Ramos (cell line): ENCODE measurements around the gene TRABD2B.

Experiments
- in situ Hi-C: fragments of 300-500 bp; cut with MboI; formaldehyde crosslinking; loops from one replicate; pipeline ENCODE4 v1.14.3; 2022; ENCODE audit warnings: low sequenced_read_pairs; ENCODE audit not compliant: unreplicated experiment

TRABD2B gene

DNA sequence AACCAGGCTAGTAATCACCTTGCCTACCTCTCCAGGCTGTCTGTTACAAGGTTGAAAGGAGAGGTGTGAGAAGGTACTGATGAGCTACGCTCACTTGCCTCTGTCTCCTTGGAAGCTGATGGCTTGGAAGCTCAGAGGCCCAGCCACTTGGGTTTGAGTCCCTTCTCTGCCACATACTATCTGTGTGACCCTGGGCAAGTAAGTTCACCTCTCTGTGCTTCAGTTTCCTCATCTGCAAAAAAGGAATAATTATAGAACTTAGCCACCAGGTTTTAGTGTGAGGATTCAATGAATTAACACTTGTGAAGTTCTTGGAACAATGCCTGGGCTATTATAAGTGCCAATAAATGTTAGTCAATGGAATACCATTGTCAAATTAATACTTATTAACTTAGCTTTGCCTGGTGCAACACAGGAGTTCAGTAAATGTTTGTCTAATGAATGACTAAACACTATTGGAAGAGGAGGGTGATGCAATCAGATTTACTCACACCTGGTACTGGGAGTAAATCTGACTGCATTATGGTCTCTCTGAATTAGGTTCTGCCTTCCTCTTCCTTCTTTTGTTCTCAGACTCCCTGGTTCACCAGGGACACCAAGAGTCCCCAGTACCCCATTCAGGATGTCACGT lies 55.5 kb downstream of the TRABD2B start:
- in situ Hi-C loops: no loop called here

DNA sequence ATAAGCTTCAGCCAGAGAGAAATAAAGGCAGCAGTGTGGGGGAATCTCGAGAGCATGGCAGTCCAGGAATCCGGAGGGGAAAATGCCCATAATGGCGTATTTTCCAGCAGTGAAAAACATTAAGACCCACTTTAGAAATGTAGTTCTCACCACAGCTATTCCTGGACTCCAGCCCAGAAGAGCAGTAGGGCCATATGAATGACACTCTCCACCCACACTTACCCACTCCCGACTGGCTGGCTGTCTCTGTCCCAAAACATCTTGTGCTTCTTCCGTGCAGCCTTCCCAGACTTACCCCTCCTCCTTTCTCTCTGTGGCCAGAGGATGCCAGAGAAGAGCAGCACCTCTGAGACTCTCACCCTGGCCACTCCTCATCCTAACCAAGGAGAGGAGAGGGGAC lies 56.4 kb downstream of the TRABD2B start:
- in situ Hi-C loops: no loop called here

DNA sequence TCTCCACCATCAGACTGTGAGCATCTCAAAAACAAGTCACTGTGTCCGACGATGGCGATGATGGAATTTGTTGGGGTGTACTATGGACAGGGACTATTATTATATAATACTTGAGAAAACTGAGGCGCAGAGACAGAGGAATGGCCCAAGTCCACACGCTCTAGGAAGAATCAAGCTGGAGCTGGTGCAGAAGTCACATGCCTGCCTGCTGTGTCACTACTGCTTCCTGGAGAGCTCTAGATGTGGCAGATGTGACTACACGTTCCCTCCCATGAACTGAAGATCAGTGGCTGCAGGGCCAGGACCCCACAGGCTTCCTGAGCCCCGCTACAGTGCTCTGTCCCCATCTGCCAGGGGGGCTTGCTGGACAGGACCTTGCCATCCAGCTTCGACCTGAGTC lies 56.9 kb downstream of the TRABD2B start:
- in situ Hi-C loops: no loop called here

DNA sequence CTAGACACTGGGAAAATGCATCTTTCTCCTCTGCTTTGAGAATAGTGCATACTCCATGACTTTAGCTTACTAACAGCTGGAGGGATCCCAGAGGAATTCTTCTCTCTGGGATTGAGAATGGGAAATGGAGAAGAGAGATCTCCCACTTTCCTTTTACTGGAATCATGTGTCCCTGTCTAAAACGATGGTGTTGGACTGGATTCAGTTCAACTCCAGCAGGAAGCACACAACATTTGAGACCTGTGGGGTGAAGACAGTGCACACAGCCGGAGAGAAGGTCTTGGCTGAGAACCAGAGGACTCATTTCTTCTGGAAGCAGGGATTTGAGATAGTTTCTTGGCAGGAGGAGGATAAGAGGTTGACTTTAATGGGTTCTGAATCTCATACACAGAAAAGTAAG lies 58.7 kb downstream of the TRABD2B start:
- in situ Hi-C loops: no loop called here

DNA sequence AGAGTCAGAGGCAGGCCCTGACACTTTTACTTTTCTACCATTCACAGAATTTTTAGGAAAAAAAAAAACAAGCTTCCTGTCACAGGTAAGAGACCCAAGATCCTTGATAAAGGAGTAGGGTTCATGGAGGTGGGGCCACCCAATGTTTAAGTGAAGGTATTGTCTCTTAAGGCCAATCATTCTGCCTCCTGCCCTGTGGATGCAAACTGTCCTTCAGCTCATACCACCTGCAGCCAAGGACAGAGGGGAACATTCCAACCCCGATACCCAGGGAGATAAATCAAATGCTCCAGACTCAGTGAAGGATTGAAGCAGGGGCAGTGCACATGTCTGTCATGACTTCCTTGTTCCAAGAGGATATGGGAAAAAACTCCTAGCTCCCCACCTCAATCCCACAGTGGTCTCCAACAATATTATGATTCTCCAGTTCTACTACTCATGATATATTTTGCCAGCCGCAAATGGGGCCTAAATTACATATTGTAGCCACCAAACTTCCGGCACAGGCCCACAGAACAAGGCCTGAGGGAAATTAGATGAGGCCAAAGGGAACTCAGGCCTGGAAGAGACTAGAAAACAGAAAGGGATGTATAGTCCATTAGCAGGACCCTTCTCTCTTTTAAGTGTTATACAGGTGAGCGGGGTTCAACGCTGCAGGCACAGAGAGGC lies 59.5 kb downstream of the TRABD2B start:
- in situ Hi-C loops: no loop called here

DNA sequence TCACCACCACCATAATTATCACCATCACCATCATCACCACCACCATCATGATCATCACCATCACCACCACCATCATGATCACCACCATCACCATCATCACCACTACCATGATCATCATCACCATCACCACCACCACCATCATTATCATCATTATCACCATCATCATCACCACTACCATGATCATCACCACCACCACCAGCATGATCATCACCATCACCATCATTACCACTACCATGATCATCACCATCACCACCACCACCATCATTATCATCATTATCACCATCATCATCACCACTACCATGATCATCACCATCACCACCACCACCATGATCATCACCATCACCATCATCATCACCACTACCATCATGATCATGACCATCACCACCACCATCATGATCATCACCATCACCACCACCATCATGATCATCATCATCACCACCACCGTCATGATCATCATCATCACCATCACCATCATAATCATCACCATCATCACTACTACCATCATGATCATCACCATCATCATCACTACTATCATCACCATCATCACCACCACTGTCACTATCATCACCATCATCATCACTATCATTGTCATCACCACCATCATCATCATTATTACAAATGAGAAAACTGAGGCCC lies 60.2 kb downstream of the TRABD2B start:
- in situ Hi-C loops: no loop called here

DNA sequence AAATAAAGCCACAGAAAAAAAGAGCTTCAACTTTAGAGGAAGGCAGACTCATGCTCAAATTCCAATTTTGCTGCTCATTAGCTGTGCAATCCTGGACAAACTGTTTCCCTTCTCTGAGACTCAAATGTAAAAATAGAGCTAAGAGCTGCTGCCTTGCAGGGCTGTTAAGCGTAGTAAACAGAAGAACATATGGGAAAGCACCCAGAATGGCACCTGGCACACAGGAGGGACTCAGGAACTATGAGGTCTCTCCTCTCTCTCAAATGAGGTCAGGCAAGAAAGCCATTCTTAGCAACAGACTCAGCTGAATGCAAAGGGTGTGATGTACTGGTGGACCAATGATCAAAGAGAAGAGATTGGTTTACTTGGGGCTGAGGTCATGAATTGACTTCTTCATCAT lies 61.3 kb downstream of the TRABD2B start:
- in situ Hi-C loops: no loop called here

DNA sequence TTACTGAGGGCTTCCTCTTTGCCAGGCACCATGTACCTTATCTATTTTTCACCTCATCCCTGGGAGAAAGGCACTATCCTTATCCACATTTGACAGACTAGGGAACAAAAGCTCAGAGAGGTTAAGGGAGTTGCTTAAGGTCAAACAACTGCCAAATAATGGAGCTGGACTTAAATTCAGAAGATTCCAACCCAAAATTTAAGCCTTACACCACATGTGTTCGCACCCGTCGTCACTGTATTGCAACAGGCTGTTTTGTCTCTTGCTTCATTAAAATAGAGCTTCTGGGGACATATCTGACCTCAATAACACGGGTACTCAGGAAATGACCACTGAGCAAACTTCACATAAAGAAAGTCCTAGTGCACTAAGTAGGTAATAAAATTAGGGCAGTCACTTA lies 62.0 kb downstream of the TRABD2B start:
- in situ Hi-C loops: no loop called here

DNA sequence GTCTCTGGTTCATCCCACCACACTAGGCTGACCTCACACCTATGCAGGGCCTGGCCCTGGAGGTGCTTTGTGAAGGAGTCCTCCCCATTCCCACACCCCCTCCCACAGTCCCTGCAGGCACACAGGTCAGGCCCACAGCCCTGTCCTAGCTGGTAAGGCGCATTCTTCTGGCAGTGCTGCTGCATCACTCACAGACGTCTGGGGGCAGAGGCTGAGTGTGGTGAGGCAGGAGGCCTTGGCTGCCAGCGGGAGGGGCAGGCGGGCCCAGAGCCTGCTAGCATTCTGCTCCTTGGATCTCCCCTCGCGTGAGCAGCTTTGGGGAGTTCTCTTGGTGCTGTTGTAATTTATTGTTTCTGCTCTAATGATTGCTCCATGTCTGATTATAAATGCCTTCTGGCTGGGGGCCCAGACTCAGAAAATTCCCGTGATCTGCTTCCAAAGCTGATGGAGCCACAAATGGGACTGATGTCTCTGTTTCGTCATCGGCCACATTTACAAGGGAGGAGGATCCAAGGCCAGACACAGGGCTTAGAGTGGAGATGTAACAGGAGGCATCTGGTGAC lies 62.9 kb downstream of the TRABD2B start:
- in situ Hi-C loops: no loop called here

DNA sequence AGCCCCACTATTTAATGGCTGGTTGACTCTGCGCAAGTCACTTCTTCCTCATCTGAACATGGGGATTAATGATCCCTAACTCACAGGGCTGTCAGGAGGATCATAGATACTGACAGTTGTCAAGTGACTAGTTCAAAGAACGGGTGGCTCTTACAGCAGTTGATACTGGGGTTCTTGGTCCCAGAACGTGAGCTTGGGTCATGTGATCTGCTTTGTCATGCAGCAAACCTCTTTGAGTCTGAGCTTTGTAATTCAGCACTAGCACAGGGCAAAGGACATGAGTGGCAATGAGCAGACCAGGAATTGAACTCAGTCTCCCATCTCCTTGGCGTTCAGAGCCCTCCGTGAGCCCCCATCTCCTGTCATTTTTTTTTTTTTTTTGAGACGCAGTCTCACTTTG lies 64.4 kb downstream of the TRABD2B start:
- in situ Hi-C loops: no loop called here

DNA sequence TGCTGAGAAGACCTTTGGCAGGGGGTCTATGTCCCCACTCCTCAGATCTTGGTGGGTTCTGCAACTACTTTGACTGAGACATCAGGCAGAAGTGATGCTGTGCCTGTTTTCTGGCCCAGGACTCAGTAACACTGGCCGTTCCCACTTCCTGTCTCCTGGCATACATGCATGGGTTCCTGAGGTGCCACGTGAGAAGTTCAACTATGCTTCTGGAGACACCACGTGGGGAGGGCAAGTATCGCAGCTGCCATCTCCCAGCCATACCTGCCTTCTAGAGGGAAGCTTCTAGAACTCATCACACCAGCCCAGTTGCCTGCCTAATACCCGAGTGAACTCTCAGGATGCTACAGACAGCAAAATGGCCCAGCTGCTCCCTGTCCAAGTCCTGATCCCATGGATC lies 65.8 kb downstream of the TRABD2B start:
- in situ Hi-C loops: no loop called here

DNA sequence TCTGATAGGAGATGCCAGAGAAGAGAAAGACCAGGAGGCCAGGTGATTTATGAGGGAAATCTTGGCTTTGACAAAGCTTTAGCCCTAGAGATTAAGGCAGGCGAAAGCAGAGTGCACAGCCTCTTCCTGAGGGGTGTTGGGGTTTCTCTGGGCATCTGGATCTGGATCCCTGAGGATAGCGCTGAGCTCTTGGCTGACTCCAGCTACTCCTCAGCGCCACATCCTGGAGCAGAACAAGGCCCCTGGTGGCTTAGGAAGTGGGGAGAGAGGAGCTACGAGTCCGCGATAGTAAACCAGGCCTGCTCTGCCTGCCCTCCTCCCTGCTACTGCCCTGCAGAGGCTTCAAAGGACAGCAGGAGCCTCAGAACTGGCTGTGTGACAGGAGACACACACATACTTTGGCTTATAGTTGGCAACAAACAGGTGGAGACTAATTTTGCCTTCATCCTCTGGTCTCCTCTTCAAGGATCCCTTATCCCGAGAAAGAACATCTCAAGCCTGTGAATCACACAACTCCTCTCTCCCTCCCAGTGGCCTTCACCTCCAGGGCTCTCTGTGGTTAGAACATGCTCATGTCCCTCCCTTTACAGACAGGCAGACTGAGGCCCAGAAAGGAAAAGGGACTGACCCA lies 66.9 kb downstream of the TRABD2B start:
- in situ Hi-C loops: no loop called here

DNA sequence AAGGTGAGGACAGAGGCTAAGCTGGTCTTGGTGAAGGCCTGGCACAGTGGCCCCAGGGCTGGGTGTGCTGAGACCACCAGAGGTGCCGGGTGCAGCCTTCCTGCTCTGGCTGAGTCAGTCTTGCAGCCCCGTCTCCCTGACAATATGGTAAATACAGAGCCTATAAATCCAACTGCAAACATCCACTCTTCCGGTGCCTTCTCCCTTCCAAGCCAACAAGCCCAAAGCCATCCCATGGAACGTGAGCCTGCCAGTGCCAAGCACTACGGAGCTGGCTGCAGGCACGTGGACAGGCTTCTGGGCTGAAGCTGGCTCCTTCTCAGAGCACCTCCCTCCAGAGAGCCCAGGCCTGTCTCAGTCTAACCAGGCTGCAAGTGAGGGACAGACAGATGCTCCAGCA lies 70.0 kb downstream of the TRABD2B start:
- in situ Hi-C loops: no loop called here

DNA sequence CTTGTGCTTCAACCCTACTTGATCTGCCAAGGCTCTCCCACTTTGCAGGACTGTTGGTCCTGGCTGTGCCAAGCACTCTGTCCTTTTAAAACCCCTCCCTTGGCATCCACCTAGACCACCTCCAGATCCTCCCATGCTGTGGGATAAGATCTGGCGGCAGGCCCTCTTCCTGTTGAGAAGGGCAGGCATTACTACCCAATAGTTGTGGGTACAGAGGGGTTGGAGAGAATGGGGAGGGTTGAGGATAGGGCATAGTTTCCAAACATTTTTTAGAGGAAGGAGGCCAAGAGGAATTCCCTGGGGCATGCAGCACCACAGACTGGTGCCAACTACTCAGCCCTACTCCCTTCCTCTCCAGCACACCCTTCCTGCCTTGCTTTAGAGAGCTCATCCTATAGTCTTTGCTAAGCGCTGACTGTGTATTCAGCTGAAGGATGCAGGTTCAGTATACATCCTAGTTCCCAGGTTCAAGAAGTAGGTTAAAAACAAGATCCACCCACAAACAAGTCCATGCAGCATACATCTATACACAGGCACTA lies 70.7 kb downstream of the TRABD2B start:
- in situ Hi-C loops: no loop called here

DNA sequence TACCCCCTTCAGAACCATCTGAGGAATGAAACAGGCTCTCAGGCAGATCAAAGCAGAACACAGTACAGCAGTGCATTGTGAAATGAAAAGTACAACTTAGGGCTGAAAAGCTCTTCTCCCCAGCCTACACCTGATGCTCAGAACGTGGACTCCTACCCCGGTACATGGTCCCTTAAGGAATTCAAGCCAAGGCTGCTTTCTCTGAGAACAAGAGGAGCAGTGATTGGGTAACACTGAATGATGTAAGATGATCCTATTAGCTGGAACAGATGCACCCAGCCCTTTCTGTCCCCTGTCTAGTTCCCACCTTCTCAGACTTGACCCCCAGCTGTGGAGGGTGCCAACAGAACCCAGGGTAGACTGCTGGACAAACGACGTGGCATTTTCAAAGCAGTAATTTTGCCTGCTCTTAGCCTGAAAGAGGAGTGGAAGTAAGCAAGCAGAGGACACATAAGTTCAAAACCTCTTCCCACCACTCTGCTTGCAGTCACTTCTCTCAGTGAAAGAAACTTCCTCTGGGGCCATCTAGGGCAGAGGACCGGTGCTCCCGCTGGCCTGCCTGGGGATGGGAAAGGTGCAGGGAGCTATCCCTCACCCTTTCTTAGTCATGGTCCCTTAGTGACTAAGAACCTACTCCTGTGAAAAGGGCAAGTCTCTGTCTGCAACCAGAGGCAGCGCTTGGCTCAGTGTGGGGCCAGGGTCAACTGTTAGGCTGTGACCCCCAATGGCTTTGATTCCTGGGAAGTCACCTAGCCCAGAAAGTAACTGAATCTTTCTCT lies 72.7 kb downstream of the TRABD2B start:
- in situ Hi-C loops: no loop called here

DNA sequence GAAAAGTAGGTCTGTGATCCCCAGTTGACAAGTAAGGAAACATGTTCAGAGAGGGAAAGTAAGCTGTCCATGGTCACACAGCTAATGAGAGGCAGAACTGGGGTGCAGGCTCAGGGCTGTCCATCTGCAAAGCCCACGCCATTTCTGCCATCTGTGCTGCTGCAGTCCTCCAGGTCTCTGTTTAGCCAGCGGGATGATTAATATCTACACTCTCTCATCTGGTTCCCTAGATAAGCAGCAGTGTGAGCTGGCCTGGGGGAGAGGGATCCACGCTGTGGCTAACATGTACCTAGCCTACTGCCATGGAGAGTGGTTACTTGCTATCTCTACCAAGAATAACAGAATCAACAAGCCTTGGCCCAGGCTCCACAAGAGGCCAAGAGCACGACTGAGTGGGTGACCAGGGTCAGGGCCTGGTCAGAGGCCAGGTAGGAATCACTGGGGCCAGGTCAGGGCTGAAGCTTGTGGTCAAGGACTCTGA lies 75.2 kb downstream of the TRABD2B start:
- in situ Hi-C loops: no loop called here

DNA sequence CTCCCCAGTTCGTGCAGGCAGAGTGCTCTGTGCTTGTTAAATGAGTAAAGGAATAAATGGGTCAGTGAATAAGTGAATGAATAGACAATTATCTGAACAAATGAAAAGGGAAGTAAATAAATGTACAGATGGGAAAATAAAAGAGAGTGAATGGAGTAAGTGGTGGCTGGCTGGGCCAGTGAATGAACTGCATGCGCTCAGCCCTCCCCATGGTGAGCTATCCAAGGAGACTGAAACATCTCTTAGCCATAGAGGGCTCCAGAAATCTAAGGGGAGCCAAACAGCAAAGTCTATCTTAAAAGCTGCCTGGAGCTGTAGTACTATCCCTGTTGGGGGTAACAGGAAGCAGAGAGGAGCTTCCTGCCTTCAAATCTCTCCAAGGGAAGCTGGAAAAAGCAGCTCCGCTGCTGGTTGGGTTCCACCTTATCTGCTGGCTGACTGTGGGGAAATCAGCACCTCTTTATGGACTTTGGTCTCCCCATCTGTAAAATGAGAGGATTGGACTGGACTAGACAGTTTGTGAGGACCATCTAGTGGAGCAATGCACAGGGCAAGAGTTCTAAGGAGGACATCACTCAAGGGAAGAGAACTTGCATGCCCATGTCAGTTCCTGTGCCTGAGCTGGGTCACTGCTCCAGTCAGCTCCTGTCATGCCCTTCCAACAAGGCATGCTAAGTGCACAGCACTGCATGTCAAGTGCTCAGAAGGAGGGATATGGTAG lies 77.9 kb downstream of the TRABD2B start:
- in situ Hi-C loops: no loop called here

DNA sequence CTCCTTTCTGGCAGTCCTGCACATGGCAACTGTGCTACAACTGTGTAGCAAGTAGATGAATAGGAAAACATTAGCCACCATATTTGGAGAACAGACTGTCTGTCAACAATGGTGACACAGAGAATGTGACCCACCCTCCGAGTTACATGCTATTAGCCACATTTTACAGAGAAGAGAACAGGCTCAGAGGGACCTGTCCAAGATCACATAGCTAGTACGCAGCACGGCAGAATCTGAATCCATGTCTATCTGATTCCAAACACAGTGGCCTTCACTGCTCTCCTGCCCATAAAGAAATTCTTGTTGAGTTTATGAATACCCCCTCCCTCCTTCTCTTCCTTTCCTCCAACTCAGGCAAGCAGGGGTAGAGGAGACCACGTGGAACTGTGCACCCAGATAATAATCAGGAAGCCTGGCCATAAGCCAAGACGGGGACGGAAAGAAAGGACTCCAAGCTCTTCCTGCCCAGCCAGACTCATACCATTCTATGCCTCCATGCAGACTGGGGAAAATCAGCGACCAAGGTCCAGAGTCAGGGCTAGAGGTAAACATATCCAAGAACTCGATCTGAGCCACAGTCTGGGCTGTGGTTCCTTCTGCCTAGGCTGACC lies 78.8 kb downstream of the TRABD2B start:
- in situ Hi-C loops: no loop called here

DNA sequence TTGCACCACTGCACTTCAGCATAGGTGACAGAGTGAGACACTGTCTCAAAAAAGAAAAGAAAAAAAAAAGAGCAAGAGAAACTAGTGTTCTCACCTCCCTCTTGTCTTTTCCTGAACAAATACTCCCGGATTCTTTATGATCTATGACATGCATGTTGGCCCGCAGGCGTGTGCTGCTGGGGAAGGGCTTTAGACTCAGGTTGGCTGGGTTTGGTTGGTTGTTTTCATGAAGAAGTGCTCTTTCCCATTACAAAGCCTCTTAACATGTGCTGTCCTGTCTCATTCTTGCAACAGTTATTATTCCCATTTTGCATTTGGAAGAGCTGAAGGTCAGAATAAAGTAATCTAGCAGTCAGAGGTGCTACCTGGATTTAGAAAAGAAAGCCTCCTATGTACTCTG lies 79.5 kb downstream of the TRABD2B start:
- in situ Hi-C loops: no loop called here
